ENCODE data around the gene ZNF358.

DNA sequence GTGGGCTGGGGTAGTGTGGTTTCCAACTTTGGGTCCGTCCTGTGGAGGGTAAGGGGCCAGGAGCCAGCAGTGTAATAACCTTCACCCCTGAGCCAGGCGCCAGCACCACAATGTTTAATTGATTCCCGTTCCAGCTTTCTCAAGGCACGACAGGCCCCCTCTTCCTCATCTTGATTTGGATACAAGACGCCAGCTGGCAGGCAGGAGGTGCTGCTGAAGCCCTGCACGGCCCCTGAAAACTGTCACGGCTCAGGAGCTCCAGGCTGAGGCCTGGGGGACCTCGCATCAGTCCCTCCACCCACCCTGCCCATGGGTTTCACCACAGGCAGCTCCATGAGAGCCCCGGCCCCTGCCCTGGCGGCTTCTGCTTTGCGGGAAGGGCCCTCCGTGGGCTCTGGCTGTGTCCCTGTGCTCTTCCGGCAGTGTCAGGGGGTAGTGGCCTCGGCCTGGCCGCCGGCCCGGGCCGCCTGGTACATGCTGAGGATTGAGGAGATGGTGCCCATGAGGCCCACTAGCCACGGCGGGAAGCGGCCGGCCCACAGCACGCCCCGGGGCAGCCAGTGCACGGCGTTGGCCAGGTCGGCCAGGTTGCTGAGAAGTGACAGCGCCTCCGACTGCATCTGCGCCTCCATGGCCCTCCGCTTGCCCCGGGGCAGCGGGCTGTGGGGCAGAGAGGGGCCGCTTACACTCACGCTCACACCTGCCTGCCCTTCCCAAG lies 39.0 kb upstream of the ZNF358 start:
- TF ChIP-seq POLR2AphosphoS5 (IDR thresholded peaks at IDR 0.05; ENCODE audit: insufficient read depth, low read depth, low read length) = no peak
- TF ChIP-seq, protein P1, sequence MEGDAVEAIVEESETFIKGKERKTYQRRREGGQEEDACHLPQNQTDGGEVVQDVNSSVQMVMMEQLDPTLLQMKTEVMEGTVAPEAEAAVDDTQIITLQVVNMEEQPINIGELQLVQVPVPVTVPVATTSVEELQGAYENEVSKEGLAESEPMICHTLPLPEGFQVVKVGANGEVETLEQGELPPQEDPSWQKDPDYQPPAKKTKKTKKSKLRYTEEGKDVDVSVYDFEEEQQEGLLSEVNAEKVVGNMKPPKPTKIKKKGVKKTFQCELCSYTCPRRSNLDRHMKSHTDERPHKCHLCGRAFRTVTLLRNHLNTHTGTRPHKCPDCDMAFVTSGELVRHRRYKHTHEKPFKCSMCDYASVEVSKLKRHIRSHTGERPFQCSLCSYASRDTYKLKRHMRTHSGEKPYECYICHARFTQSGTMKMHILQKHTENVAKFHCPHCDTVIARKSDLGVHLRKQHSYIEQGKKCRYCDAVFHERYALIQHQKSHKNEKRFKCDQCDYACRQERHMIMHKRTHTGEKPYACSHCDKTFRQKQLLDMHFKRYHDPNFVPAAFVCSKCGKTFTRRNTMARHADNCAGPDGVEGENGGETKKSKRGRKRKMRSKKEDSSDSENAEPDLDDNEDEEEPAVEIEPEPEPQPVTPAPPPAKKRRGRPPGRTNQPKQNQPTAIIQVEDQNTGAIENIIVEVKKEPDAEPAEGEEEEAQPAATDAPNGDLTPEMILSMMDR (IDR thresholded peaks at IDR 0.05; ENCODE audit: extremely low read depth in 1 of 2, insufficient read depth in 1 of 2, low read depth in 1 of 2, low read length in 2 of 2) = no peak
- no peak for TF ChIP-seq GATA2 (IDR thresholded peaks at IDR 0.05; ENCODE audit: insufficient read depth, insufficient read length, low read depth, low read length)
- TF ChIP-seq POLR2A (IDR thresholded peaks at IDR 0.05; ENCODE audit: low read depth, low read length) = no peak
